HEK293 (cell line): ENCODE measurements around the gene LY9.

Experiments used
- SETDB1 ChIP-seq: IDR thresholded peaks from one replicate; pipeline ENCODE4 v1.6.1; 2017; ENCODE audit warnings: mild to moderate bottlenecking, low read length, moderate library complexity, mixed read lengths; ENCODE audit not compliant: insufficient read length
- YY1 ChIP-seq: fragments of 450-650 bp; formaldehyde crosslinking; IDR thresholded peaks from 2 replicates; pipeline ENCODE4 v1.5.1; 2018; ENCODE audit warnings: missing biosample characterization, missing genetic modification characterization
- ZNF837 ChIP-seq: fragments of 450-650 bp; formaldehyde crosslinking; IDR thresholded peaks from 2 replicates; pipeline ENCODE4 v1.5.1; 2016; ENCODE audit warnings: missing biosample characterization, missing genetic modification characterization

- TF ChIP-seq YY1 (tag by site-specific recombination) (no peak), SETDB1 (no peak), ZNF837 (tag by site-specific recombination) (no peak)
These were observed 57.0 kb downstream of the LY9 start for GRCh38 chr1:160853014-160853413.
